GM21390 (cell line): ENCODE data around the gene CR2.
"Not testable (repeated sequence)": the region's sequence is repeated elsewhere in the genome, so short reads cannot be mapped to it uniquely, and the experiment has no call there.

ENCODE experiments used
- ATAC-seq: cut with Tn5 transposase; IDR thresholded peaks from one replicate; pipeline ENCODE4 v1.9.1; 2021; ENCODE audit not compliant: unreplicated experiment

The CR2 gene

DNA sequence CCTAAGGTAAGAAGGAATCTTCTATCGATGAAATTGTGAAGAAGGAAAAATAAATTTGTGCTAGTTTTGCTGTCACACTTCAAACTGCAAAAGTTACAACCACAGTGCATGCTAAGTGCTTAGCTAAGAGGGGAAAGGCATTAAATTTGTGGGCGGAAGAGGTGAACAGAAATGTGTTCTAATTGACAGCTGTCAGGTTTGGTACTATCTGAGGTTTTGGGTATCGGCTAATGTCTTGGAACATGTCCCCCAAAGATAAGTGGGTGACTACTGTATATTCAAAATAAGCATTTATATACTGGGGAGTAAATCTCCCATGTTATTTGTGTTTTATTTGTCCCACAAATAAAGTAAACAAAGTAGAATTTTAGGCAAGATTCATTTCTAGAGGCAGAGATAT, 49.8 kb downstream of the CR2 start:
- no peak for ATAC-seq

DNA sequence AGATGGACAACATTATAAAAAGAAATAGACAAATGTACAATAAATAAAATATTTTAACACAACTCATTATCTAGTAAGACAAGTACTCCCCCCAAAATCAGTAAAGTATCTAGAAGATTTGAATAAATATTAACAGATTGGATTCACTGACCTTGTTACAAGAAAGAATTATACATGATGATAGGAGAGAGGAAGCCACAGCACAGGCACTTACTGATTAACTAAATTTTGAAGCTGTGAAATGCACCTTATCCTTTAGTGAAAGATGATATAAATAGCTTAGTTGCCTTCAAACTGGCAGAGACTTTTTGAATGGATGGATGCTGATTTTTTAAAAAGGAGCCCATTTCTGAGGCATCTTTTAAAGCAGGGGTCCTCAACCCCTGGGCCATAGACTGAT, 50.3 kb downstream of the CR2 start:
- ATAC-seq, result no peak

DNA sequence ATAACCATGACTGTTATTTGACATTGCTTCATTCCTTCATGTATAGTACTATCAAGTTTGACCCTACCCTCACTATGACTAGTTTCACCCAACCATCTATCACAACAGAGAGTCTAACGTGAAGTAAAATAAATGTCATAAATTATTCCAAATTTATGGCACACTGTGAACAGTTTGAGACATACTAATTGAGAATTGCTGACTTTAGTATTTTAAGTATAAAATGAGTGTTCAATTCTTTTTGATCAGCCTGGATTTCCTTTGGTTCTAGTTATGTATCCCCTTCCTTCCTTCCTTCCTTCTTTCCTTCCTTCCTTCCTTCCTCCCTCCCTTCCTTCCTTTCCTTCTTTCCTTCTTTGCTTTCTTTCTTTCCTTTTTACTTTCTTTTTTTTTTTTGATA, 56.3 kb downstream of the CR2 start:
- ATAC-seq, result no peak

DNA sequence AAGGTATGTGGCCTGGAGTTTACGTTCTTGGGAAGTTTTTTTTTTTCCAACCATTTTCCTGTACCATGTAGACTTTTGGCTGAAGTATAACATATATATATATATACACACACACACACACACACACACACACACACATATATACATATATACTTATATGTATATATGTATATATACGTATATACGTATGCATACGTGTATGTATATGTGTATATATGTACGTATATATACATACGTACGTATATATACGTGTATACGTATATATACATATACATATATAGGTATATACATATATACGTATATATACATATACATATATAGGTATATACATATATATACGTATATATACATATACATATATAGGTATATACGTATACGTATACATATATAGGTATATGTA, 60.8 kb downstream of the CR2 start:
- no peak for ATAC-seq

DNA sequence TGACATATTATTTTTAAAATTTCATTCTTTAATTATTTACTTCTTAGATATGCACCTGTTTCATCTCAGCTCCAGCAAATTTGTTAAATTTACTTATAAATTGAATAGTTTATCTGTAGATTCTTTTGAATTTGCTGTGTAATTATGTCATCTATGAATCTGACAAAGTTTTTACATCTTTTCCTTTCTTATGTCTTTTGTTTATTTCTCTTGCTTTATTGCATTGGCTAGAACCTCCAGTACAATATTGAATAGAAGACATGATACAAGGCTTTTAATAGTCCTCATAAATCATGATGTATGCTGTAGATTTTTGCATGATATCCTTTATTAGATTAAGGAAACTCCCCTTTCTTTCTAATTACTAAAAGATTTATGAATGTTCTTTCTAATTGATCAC, 62.6 kb downstream of the CR2 start:
- no peak for ATAC-seq

DNA sequence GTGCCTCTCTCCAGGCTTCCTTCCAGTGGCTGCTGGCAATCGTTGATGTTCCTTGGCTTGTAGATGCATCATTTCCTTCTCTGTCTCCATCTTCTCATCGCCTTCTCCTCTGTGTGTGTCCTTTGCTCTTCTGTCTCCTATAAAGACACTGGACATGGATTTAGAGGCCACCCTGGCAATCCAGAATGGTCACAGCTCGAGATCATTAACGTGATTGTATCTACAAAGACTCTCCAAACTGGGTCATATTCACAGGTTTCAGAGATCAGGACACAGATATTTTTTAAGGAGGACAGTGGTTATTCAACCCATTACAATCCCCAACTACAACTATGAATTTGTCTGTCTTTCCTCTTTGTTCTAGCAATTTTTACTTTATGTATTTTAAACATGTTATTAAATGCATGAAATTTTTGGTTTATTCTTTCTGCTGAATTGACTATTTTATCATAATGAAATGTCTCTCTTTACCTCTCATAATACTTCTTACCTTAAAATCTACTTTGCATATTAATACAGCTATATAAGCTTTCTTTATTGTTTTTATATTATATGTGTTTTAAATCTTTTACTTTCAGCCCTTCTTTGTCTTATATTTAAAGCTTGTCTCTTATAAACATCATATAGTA, 64.6 kb downstream of the CR2 start:
- ATAC-seq, result no peak

DNA sequence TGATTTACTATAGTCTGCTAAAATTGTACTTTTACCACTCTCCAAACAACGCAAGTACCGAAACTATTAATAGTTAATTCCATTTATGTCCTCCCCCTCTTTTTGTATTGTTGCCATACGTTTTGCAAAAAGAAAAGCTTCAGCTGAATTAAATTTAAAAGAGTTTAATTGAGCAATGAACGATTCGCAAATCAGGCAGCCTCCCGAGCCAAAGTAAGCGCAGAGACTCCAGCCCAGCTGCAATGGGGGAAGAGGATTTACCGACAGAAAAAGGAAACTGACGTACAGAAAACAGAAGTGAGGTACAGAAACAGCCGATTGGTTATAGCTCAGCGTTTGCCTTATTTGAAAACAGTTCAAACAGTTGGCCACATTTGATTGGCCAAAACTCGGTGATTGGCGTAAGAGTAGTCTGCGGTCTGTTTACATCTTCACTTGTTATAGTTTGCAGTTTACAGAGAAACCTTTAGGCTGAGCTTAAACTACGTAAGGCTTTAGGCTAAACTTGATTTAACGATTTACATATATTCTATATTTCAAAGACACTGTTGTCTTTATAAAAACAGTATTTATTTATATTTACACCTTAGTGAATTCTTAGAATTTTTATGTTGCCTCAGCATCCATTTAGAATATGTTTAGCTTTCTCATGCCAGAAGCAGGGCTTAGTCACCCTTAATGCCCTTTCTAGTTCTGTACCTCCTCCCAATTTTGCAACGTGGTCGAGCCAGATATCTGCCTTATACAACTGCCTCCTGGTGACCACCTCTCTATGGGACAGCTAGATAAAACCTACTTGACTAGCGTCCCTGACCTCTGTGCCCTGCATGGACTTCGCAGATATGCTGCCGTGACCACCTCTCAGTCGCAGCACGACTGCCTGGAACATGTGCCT, 65.6 kb downstream of the CR2 start:
- no peak for ATAC-seq

DNA sequence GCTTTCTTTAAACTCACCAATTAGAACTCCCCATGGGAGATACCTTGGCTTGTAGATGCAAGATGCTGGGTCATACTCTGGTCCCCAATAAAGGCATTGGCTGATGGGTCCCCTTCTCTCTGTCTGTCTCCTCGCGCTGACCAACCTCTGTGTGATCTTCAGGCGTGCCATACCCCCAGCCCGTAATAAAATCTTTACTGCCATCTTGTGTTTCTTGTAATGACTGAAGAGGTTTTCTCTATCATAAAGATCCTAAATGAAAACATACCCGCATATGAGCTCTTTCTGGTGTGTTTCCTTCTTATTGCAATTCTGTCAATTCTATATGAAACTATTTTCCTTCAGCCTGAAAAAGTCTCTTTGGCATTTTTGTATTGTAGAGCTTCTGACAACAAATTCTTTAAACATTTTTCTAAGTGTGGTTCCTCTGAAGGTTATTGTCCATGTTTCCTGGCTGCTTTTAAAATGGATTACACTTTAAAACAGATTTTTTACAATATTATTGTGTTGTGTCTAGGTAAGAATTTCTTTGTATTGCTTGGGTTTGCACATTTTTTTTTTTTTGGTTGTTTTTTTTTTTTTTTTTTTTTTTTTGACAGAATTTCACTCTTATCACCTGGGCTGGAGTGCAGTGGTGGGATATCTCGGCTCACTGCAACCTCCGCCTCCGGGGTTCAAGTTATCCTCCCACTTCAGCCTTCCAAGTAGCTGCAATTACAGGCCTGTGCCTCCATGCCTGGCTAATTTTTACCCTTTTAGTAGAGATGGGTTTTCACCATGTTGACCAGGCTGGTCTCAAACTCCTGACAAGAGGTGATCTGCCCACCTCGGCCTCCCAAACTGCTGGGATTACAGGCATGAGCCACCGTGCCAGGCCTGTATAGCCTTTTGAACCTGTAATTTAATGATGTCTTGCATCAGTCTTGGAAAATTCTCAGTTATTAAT, 66.5 kb downstream of the CR2 start:
- ATAC-seq, result not testable (repeated sequence)

DNA sequence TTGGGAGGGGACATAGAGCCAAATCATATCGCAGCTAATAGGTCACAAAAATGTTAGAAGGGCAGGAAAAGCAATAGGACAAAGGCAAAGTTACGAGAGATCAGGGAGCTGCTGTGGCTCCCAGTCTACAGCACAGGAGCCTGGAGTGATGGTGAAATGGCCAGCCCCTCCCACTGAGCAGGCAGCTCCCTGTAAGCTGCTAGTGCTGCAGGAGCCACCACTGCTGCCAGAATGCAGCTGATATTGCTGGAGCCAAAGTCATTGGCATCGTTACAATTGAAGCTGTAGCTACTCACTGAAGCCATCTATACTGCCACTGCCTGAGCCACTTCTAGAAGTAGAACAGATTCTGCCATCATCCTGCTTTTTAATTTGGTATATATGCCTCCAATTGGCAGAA, 71.1 kb downstream of the CR2 start:
- ATAC-seq, result not testable (repeated sequence)

DNA sequence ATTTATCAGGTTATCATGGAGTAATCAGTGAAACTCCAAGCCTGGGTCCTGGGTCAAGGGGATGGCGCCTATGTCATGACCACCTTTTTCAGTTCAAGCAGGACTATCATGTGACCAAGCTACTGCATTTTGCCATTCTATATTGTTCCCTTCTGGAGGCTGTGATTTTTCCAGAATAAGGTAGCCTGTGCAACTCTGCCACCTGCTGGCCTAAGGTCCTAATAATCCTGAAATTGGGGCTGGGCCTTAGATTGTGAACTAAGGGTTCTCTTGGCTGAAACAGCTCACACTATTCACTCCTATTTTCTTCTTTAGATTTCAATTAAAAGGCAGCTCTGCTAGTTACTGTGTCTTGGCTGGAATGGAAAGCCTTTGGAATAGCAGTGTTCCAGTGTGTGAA, 74.3 kb downstream of the CR2 start:
- ATAC-seq, result not testable (repeated sequence)

DNA sequence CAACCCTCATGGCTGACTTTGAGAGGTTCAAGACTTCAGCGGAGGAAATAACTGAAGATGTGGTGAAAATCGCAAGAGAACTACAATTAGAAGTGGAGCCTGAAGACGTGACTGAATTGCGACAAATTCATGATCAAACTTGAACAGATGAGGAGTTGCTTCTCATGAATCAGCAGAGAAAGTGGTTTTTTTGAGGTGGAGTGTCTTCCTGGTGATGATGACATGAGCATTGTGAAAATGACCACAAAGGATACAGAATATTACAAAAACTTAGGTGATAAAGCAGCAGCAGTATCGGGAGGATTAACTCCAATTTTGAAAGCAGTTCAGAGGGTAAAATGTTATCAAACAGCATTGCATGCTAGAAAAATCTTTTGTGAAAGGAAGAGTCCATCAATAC, 82.1 kb downstream of the CR2 start:
- not testable (repeated sequence) for ATAC-seq
